Measurements from ENCODE around the gene SMTNL1.

DNA sequence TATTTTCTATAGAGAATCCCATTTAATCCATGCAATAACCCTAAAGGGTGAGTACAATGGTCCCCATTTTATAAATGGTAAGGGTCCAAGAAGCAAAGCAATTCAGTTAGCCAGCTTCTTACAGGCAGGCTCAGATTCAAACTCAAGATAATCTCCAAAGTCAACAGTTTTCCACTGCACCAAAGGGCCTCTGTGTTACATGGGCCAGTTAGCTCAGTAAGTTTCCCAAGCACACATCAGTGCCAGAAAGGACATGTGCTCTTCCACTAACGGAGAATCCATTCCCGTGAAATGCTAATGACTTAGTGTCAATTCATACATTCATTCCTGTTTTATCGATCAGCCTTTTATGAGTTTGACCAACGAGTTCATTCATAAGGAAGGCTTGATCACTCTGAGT is 32.9 kb upstream of the SMTNL1 start:
- TF ChIP-seq DACH1 (IDR thresholded peaks at IDR 0.05; ENCODE audit: partially characterized antibody), result no peak
- no peak for TF ChIP-seq EP300 (IDR thresholded peaks at IDR 0.05; ENCODE audit: low read length)
- TF ChIP-seq ZFP1 (CRISPR knock-in tag; IDR thresholded peaks at IDR 0.05), result no peak
- TF ChIP-seq, protein P1, sequence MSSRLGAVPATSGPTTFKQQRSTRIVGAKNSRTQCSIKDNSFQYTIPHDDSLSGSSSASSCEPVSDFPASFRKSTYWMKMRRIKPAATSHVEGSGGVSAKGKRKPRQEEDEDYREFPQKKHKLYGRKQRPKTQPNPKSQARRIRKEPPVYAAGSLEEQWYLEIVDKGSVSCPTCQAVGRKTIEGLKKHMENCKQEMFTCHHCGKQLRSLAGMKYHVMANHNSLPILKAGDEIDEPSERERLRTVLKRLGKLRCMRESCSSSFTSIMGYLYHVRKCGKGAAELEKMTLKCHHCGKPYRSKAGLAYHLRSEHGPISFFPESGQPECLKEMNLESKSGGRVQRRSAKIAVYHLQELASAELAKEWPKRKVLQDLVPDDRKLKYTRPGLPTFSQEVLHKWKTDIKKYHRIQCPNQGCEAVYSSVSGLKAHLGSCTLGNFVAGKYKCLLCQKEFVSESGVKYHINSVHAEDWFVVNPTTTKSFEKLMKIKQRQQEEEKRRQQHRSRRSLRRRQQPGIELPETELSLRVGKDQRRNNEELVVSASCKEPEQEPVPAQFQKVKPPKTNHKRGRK (tag; IDR thresholded peaks at IDR 0.05), result no peak
- TF ChIP-seq, protein P2, sequence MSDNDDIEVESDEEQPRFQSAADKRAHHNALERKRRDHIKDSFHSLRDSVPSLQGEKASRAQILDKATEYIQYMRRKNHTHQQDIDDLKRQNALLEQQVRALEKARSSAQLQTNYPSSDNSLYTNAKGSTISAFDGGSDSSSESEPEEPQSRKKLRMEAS (CRISPR knock-in tag; IDR thresholded peaks at IDR 0.05), result no peak
- TF ChIP-seq, protein P3, sequence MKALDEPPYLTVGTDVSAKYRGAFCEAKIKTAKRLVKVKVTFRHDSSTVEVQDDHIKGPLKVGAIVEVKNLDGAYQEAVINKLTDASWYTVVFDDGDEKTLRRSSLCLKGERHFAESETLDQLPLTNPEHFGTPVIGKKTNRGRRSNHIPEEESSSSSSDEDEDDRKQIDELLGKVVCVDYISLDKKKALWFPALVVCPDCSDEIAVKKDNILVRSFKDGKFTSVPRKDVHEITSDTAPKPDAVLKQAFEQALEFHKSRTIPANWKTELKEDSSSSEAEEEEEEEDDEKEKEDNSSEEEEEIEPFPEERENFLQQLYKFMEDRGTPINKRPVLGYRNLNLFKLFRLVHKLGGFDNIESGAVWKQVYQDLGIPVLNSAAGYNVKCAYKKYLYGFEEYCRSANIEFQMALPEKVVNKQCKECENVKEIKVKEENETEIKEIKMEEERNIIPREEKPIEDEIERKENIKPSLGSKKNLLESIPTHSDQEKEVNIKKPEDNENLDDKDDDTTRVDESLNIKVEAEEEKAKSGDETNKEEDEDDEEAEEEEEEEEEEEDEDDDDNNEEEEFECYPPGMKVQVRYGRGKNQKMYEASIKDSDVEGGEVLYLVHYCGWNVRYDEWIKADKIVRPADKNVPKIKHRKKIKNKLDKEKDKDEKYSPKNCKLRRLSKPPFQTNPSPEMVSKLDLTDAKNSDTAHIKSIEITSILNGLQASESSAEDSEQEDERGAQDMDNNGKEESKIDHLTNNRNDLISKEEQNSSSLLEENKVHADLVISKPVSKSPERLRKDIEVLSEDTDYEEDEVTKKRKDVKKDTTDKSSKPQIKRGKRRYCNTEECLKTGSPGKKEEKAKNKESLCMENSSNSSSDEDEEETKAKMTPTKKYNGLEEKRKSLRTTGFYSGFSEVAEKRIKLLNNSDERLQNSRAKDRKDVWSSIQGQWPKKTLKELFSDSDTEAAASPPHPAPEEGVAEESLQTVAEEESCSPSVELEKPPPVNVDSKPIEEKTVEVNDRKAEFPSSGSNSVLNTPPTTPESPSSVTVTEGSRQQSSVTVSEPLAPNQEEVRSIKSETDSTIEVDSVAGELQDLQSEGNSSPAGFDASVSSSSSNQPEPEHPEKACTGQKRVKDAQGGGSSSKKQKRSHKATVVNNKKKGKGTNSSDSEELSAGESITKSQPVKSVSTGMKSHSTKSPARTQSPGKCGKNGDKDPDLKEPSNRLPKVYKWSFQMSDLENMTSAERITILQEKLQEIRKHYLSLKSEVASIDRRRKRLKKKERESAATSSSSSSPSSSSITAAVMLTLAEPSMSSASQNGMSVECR (CRISPR knock-in tag; IDR thresholded peaks at IDR 0.05), result no peak
- TF ChIP-seq NONO (IDR thresholded peaks at IDR 0.05; ENCODE audit: low read depth in 2 of 2, low read length in 1 of 2), result no peak
- no peak for TF ChIP-seq SIN3A (IDR thresholded peaks at IDR 0.05; ENCODE audit: borderline replicate concordance in 2 of 2, control insufficient read depth in 1 of 2, low read depth in 2 of 2, low read length in 2 of 2)
- TF ChIP-seq, protein P4, sequence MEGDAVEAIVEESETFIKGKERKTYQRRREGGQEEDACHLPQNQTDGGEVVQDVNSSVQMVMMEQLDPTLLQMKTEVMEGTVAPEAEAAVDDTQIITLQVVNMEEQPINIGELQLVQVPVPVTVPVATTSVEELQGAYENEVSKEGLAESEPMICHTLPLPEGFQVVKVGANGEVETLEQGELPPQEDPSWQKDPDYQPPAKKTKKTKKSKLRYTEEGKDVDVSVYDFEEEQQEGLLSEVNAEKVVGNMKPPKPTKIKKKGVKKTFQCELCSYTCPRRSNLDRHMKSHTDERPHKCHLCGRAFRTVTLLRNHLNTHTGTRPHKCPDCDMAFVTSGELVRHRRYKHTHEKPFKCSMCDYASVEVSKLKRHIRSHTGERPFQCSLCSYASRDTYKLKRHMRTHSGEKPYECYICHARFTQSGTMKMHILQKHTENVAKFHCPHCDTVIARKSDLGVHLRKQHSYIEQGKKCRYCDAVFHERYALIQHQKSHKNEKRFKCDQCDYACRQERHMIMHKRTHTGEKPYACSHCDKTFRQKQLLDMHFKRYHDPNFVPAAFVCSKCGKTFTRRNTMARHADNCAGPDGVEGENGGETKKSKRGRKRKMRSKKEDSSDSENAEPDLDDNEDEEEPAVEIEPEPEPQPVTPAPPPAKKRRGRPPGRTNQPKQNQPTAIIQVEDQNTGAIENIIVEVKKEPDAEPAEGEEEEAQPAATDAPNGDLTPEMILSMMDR (IDR thresholded peaks at IDR 0.05 in 2 of 3, conservative IDR thresholded peaks at IDR 0.05 in 1 of 3; ENCODE audit: insufficient read depth in 2 of 3, low read depth in 1 of 3, low read length in 3 of 3), result no peak
- no peak for TF ChIP-seq MYBL2 (IDR thresholded peaks at IDR 0.05; ENCODE audit: low read depth)
- no peak for TF ChIP-seq MYBL2 (CRISPR knock-in tag; IDR thresholded peaks at IDR 0.05; ENCODE audit: borderline replicate concordance)
- TF ChIP-seq CHD1 (IDR thresholded peaks at IDR 0.05; ENCODE audit: low read length), result no peak

Measured in K562 (cell line).